GM12865 (cell line): ENCODE results near the gene SEL1L2.

ENCODE experiments used
- DNase-seq: peaks from one replicate; pipeline ENCODE4 v3.0.0; 2010; ENCODE audit warnings: low read depth
- H3K4me3 ChIP-seq: 2 replicates; pipeline ENCODE4 v1.5.1; 2011; ENCODE audit warnings: mild to moderate bottlenecking, low read depth, low read length, control low read depth
- CTCF ChIP-seq: IDR thresholded peaks from 2 replicates; pipeline ENCODE4 v1.5.1; 2011; ENCODE audit warnings: low read length, control low read depth, low read depth, inconsistent platforms; ENCODE audit not compliant: insufficient read depth; ENCODE audit errors: missing control alignments

Gene SEL1L2

GRCh38 chr20:13862245-13862644 lies 128.2 kb downstream of the SEL1L2 start:
- no peak for DNase-seq

GRCh38 chr20:13858871-13859270 lies 131.5 kb downstream of the SEL1L2 start:
- TF ChIP-seq CTCF: no peak
- DNase-seq: no peak
- H3K4me3 ChIP-seq: no peak overlapping the region

More at GRCh38 chr20:13862245-13862644, 128.2 kb downstream of the SEL1L2 start:
- TF ChIP-seq CTCF: no peak
- no peak overlapping the region for H3K4me3 ChIP-seq

- DNase-seq: no peak
- no peak for TF ChIP-seq CTCF
- H3K4me3 ChIP-seq: no peak overlapping the region
Observed at GRCh38 chr20:13858439-13858838, 132.0 kb downstream of the SEL1L2 start.

GRCh38 chr20:13857961-13858360 lies 132.5 kb downstream of the SEL1L2 start:
- H3K4me3 ChIP-seq: no peak overlapping the region
- DNase-seq: no peak
- no peak for TF ChIP-seq CTCF

GRCh38 chr20:13857304-13857703 lies 133.1 kb downstream of the SEL1L2 start:
- TF ChIP-seq CTCF: no peak
- DNase-seq: no peak
- H3K4me3 ChIP-seq: no peak overlapping the region

- DNase-seq: no peak
- no peak for TF ChIP-seq CTCF
- no peak overlapping the region for H3K4me3 ChIP-seq
Observed at GRCh38 chr20:13856354-13856753, 134.1 kb downstream of the SEL1L2 start.

GRCh38 chr20:13855613-13856012 lies 134.8 kb downstream of the SEL1L2 start:
- H3K4me3 ChIP-seq: no peak overlapping the region
- no peak for TF ChIP-seq CTCF
- DNase-seq: no peak
